Activated T-cell treated with anti-CD3 and anti-CD28 coated beads, Interleukin-2, amount 50 U/mL, for 1 hour (primary cell): ENCODE measurements around the gene AGBL1.

Experiments used
- DNase-seq: peaks from one replicate; pipeline ENCODE4 v3.0.0-alpha.2; 2020

Gene AGBL1

DNA sequence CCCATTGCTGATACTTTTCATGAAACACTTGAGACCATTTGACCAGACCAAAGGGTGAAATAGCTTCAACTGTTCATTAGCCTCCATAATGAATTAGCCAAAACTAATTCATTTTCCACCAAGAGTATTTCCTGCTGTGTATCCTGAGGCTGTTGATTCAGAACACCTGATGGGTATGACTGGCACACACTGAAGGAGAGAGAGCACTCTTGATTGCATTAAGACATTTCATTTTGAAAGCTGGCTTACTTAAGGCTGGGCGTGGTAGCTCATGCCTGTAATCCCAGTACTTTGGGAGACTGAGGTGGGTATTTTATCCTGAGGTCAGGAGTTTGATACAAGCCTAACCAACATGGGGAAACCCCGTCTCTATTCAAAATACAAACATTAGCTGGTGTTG is 175.6 kb downstream of the AGBL1 start:
- DNase-seq: no peak

DNA sequence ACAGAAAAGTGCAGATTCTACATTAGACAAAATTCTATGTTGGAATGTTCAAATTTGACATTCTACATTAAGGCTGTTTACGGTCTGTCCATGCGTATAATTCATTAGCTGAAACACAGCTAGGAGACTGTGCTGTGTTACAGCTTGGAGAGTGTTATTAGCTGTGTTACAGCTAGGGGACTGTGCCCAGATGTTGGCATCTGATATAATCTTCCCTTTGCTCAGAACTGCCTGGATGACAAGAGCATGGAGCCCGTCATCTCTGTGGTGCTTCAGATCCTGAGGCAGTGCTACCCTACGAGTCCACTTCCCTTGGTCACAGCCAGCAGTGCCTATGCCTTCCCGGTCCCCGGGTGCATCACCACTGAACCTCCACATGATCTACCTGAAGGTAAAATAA is 177.0 kb downstream of the AGBL1 start:
- DNase-seq: no peak

DNA sequence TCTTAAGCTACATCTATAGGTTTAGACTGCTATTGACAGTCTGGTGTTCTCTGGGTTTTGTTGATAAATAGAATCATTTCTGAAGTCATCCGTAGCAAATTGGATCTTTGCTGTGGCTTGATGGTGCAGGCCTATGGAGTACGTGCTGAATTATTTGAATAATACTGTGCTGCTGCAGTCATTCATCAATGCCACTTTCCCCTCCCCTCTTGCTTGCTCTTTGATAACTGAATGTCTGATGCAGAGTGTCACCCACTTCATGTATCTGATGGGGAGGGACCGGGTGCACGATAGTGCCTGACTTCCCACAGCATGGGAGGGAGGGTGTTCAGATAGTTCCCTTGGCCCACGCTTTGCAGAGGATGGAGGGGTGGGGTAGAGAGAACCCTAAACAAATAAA is 179.9 kb downstream of the AGBL1 start:
- no peak for DNase-seq

DNA sequence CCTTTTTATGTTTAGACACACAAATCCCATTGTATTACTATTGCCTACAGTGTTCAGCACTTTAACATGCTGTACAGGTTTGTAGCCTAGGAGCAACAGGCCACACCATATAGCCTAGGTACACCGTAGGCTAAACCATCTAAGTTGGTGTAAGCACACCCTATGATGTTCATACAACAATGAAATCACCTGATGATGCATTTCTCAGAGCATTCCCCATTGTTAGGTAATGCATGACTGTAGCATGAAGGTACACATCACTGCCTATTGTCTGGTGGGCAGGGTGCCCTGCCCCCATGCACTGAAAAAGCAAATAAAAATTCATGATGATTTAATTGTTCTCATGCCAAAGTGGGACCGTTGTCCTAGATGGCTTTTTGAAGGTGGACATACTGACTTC is 183.6 kb downstream of the AGBL1 start:
- DNase-seq: no peak

DNA sequence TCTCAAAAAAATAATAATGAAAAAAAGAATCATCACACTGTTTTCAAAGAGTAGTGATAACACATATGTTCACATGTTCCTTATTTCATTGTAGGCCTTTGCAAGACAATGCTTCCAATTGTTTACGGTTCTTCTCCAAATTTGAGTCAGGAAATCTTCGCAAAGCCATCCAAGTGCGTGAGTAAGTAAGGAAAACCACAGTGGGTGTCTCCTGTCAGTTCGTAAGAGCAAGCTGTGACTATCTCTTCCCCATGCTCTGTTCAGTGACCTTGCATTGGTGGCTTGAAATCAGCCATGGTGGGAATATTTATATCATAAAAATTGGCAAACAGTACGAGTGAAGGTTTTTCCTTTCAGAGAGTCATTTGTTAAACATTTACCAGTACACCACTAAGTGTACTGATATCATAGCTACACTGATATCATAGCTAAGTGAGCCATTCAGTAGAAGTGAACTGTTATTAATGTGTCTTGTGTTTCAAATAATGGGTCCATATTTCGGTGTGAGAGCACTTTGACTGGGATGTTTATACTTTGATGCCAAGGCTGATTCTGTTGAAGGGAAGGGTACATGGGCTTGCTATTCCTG is 187.3 kb downstream of the AGBL1 start:
- DNase-seq: no peak

DNA sequence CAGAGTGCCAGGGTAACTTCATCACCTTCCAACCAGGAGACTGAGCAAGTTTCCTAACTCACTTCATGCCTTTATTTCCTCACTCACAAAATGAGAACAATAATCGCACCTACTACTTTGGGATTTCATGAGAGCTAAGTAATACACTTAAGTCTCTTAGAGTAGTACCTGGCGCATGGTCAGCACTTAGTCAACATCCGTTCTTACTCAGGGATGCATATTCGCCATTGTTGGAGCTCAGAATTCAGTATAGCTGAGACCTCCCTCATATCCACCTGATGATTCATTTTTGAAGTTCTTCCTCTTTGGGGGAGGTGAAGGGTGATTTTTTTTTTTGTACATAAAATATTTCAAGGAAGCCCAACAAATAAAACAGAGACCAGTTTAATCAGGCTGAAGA is 188.2 kb downstream of the AGBL1 start:
- DNase-seq: no peak

DNA sequence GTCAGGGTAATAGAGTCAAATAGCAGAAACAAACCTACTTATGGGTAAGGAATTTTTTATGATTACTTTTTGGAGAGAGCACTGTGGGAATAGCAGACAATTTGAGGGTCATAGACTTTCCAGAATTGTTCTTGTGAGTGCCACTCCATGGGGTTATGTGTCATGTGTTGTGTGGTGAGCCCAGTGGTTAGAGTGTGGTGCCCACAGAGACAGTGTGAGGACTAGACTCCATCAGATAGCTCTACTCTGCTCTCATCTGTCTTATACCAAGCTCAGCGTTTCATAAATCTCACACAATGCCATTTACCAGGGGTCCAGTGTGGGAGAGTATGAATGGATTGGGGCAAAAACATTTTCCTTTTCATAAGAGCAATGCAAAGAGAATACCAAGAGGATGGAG is 188.9 kb downstream of the AGBL1 start:
- DNase-seq: no peak

DNA sequence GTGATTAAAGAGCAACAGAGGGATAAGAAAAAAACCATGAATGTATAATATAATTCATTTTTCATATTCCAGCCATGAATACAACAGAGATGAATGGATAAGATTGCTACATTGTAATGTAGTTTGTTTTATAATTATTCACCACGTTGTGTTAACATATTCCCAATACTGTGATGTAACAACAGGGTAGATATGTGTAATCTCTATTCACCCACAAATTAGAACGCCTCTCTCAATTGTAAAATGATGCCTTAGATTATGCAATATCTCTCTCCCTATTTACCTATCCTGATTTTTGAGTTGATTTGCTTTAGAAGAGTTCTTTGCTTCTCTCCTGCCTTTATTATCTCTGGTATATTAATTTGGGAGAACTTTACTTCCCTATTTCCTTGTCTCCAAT is 193.6 kb downstream of the AGBL1 start:
- DNase-seq: no peak

DNA sequence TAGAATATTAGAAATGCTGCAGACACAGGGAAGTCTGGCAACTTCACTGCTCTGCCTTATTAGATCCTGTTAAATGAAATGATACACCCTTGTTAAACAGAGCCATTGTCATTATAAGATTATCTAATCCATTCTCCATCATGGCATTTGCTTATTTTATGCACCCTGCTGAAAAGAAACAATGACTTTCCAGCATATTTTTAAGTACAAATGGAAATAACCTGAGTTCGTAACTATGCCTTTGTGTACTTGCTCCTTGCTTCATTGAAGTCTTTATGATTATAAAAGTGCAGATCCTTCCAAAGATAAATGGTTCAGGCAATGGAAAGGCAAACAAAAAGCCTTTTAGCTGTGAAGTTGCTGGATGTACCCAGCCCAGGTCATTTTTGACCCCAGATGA is 195.7 kb downstream of the AGBL1 start:
- DNase-seq: no peak

DNA sequence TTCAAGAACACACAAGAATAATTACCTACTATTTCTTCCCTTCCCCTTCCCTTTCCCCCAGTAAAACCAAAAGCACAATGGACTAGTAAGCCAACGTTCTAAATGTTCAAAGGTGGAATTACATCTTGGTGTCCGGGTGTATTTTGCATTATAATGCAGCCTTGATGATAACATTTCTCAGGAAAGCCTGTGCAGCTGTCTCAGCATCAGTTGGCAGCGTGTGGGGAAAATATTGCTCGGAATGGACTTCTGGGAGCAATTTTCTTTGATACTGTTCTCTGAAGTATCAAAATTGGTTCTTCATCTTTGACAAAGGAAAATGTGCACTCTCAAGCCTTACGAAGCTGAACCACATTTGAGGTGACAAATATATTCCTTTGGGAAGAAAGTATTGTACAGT is 198.9 kb downstream of the AGBL1 start:
- DNase-seq: no peak

DNA sequence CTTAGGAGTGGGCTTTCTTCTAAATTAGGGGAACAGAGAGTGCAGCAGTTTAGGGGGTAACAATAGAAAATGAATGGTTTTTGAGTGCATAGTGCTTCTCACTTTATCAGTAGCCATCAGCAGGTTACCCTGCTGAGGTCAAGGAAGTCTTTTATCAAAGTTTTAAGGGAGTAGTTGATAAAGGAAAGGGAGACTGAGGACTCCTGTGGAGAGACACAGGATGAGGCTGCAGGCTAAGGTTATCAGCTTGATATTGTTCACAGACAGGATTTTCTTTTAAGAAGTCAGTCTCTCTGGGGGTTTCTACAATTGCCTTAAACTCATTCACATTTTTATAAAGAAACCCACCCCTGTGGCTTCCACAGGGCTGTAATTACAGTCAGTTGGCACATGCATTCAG is 205.0 kb downstream of the AGBL1 start:
- no peak for DNase-seq

DNA sequence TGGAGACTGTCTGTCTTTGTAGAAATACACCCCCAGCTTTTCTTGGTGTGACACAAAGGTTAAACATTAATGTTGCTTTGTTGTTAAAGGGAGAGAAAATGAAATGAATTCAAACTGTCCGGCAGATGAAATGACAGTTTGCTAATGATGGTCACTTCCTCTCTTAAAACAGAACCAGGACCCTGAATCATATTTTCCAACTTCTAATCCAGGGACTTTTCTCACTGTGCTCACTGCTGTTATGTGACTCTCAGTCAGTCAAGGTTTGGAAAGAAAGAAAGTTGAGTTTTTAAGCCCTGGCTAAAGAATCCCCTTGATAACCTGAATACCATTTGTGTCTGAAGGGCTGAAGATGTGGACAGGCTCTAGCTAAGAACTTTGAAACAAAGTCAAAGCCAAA is 215.8 kb downstream of the AGBL1 start:
- no peak for DNase-seq

DNA sequence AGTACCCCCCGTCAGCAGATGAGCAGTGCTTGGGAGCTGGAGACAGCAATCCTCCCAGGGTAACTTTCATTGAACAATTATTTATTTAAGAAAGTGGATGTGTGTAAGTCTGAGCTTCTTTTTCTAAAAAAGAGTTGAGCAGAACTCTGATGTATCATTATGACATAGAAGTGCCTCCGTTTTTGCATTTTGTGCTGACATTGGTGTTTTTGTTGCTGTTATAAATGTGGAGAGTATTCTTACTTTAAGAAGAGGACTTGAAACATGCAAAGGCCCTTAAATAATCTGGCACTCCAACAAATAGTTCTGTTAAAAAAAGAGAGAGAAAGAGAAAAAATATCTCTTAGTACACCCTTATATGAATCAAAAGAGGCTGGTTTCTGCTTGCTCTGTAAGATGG is 217.1 kb downstream of the AGBL1 start:
- no peak for DNase-seq

DNA sequence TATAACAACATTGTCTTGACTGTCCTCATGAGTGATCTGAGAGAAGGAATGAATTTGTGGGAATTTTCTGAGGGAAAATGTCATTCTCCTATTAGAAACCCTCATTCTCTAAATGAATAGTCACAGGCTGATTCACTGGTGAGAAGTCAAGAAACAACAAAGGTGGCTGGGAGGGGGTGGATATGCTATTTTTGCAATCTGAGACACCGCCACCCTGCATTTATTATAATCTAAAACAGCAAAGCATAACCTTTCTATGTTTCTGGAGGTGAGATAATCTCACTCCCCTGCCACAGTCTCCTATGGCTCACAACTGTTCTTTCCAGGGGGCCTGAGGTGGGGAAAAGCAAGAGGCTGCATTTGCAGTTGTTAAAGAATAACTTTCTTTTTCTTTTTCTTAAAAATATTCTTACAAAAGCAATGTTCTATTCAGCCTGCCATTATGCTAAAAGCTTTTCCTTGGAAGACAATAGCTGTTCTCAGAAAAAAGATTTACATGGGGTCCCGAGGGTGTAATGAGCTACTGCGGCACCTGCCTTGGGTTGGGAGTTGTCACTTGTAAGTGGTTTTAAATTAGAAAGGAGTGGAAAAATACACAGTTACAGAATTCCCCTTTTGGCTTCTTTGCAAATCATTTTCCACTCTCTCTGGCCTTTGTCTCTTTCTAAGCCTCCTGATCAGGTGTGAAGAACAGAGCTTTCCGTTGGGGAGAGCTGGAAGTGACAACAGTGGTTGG is 220.9 kb downstream of the AGBL1 start:
- no peak for DNase-seq

DNA sequence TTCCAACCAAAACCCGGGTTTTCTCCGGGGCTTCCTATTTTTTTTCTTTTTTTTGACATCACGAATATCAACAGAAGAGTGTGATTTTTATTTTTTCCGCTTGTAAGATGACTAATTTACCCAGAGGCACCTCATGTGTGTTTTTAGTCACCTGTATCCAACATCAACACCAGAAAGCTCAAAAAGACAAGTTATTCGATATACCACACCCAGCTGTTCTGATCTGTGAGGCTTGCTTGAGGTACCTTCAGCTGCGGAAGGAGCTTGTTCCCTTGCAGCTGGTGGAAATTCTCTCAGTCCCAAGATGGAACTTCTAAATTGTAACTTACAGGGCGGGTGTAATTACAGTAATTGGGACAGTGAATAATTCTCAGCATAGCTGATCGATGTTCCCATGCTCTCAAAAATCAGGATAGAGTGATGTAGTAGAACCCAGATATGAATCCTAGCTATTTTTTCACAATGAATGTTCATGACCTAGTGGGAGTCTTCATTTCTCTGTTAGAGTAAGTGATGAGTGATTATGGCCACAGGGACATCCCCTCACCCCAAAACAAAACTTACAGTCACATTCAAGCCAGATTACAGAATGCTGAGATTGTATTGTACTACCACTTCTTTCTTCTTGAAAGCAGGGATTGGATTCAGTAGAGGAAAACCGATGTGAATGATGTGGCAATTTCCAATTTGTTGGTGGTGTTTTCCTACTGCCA is 232.1 kb downstream of the AGBL1 start:
- DNase-seq: no peak

DNA sequence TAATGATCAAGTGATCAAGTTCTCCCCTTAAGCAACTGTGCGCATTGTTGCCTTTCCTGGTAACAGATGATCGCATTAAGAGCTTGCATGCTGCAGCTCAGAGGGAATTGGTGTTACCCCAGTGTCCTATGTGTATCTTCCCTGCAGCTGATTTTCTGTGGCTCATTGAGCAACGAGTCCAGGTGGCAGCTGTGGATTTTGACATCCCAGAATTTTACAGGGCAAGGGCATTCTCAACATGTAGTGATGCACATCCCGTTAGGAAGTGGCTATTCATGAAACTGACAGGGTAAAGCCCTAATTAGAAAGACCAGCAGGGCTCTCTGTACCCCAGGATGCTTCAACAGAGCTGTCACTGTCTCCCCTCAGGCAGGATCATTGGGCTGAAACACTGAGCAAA is 232.8 kb downstream of the AGBL1 start:
- DNase-seq: no peak

DNA sequence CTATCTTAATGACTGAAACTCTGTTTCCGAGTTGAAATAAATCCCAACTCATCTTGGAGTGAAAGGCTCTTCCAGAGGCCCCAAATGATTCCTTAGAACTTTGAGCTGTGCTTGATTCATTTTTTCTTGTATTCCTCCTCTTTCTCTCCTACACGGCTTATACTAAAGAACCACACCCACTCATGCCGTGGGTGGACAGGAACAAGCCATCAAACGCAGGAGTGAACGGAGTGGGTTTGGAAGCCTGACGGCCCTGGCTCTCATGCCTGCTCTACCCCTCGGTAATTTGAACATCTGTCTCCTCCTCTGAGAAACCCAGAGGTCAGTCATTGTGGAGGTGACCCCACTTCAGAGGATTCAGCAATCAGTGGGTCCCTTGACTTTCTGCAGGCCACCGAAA is 236.5 kb downstream of the AGBL1 start:
- DNase-seq: no peak

DNA sequence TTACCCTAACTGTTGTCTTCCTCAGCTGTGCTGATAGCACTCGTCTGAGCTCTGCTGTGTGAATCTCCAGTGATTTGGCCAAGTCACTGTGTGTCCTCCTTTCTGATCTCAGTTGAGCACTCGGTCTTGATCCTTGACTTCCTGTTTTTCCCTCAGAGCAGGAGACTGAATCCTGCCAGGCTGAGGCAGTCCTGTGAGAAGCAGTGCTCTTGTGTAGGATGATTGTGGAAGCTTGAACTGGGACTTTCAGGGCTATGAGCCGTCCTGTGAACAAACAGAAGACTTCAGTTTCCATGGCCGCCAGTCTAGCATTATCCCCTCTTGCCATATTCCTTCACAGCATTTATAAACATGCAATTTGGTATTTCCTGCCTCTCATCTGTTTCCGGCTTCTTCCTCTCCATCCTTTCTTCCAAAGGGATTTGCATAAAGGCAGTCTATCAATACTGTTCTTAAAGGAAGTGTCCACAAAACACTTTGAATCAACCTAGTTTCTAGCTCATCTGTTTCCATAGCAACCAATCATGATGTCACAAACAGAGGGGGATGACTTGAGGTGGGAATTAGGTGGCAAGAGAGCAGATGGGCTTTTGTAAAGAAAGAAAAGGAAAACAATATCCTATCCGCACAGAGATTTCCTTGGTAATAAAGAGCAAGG is 237.2 kb downstream of the AGBL1 start:
- no peak for DNase-seq

DNA sequence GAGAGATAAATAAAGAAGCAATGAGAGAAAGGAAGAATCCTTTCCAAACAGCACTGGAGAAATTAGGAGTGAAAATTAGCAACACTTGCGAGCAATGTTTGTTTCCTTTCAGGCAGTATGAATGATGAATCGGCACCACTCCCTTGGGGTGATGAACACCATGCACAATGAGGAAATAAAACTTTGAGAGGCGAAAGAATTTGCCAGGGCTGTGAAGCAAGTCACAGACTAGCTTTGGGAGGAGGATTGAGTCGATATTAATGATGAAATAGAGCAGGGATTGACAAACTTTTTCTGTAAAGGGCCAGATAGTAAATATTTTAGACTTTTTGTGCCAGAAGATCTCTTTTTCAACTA is 237.7 kb downstream of the AGBL1 start:
- no peak for DNase-seq

DNA sequence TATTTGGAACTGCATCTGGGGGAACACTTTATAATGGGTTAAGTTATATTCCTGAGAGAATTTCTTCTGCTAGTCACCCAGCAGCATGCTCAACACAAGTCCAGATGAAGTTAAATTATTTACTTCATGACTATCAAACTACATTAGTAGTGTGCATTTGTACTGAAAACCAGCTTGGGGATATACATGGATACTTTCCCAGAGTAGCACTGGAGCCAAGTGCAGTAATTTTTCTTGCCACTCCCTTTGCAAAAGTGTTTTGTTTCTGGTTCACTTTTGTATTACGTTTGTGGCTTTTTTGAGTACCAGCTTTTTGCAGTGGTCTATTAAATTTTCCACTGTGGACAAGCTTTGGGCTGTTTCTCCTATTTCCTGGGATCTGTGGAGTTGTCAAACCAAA is 243.0 kb downstream of the AGBL1 start:
- no peak for DNase-seq

DNA sequence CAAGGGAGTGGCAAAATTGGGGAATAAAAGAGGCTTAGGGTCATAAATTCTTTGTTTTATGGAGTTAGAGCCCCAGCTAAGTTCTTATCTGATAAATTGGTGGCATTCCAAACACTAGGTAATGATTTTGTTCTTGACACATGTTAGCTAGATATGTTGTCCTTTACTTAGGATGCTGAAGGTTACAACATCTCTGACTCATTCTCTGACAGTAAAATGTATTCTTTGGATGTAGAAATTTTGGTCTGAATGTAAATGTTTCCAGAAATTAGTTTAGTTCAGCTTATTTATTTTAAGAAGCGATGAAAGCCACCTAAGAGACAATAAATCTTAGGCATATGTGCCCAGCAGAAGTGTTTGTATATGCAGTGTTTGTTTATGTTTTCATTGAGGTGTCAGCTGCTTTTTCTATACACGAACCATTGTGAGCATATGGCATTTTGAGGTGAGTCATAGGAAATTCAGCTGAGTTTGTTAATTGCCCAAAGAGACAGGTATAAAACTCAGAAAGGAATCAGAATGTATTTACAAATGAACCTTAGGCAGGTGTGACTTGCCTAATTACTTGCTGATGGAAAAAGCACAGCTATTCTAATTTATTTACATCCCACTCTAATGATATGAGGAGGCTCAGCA is 247.7 kb downstream of the AGBL1 start:
- no peak for DNase-seq

DNA sequence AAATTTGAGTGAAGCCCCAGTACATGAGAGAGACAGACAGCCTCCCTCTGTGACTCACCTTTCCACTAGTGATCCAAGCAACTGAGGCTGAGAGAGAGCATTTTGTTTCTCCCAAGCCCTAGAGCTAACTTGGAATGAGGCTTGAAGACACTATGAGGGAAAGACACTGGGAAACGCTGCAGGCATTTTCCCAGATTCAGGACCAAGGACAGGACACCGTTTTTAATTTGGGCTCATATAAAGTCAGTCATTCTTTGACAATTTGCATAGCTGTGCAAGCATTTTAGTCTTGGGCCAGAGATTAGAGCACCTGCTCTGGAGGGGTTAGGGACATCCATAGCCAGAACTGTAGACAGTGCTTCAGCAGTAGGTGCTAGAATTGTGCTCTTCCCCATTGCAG is 249.0 kb downstream of the AGBL1 start:
- DNase-seq: no peak

DNA sequence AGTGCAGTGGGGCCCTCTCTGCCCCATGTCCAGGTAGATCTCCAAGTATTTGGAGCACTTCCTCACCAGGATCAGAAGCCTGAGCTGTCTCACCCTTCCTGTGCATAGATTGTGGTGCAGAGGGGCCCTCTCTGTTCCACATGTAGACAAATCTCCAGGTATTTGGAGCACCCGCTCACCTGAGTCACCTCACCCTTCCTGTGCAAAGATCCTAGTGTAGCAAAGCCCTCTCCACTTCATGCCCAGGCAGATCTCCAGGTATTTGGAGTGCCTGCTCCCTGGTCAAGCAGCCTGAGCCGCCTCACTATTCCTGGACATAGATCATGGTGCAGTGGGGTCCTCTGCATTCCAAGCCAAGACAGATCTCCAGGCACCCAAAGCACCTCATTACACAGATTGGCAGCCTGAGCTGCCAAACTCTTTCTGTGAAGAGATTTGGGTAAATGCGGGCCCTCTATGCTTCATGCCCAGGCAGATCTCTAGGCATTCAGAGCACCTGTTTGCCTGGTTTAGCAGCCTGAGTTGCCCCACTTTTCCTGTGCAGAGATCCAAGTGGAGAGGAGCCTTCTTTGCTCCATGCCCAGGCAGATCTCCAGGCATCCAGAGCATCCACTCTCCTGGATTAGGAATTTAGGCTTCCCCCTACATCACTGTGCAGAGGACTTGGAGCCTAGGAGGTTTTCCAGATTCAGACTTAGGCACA is 249.8 kb downstream of the AGBL1 start:
- no peak for DNase-seq
